Activated naive CD4-positive, alpha-beta T cell treated with anti-CD3 and anti-CD28 coated beads, Interleukin-2, amount 10 ng/mL, durations not matched to agents 7 days and 5 days (primary cell): Measurements from ENCODE around the gene FAM234A.
A peak's percentile ranks its signal among the peaks of the same experiment; 100 is the strongest.

Source experiments
- CTCF ChIA-PET: fragments of 350-600 bp; sonication (Branson Sonifier 250); formaldehyde crosslinking; loops from one replicate; lab custom pipeline; 2021; ENCODE audit warnings: antibody characterized with exemption; lab: Charles Lee
- DNase-seq: peaks from one replicate; pipeline ENCODE4 v3.0.0-alpha.2; 2020
- H3K27ac Mint-ChIP-seq: one replicate; pipeline ENCODE4 v1.8.0; 2021; ENCODE audit warnings: mild to moderate bottlenecking, moderate library complexity, mixed read lengths
- H3K27me3 Mint-ChIP-seq: one replicate; pipeline ENCODE4 v1.8.0; 2021; ENCODE audit warnings: mild to moderate bottlenecking, mixed read lengths
- H3K36me3 Mint-ChIP-seq: one replicate; pipeline ENCODE4 v1.8.0; 2021; ENCODE audit warnings: mixed read lengths
- H3K4me1 Mint-ChIP-seq: one replicate; pipeline ENCODE4 v1.8.0; 2021; ENCODE audit warnings: mixed read lengths
- H3K4me3 Mint-ChIP-seq: one replicate; pipeline ENCODE4 v1.8.0; 2021; ENCODE audit warnings: mild to moderate bottlenecking, moderate library complexity, mixed read lengths
- H3K9me3 Mint-ChIP-seq: one replicate; pipeline ENCODE4 v1.8.0; 2021; ENCODE audit warnings: mixed read lengths

FAM234A gene

DNA sequence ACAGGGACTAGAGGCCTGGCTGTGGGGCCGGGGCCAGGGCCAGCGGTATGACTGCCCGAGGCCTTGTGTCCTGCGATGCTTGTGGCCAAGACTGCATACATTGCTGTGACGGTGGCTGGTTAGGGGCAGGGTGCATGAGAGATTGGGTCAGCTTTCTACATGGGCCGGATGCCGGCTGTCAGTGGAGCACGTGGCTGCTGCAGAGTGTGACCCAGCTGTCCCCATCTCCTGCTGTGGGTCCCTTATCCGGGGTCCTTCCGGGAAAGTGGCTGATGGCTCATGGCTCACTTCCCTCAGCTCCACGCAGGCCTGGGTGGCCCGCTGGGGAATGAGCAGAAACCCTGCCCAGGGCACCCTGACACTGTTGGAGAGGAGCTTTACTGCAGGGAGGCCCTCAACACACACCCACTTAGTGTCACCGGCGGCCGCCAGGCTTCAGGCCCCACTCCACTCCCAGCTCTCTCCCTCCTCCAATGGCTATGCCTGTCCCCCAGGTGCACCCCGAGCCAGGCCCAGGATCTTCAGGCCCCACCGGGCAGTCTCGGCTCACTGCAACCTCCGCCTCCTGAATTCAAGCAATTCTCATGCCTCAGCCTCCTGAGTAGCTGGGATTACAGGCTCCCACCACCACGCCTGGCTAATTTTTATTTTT lies 41.9 kb downstream of the FAM234A start:
- CTCF ChIA-PET: no interaction called here
- H3K36me3 Mint-ChIP-seq: no peaks in the 10 kb centered on the region
- H3K27ac Mint-ChIP-seq: no peak overlapping the region
- peaks cover 83% of the 10 kb centered on the region for H3K27me3 Mint-ChIP-seq
- H3K9me3 Mint-ChIP-seq: no peaks in the 10 kb centered on the region
- H3K4me3 Mint-ChIP-seq: peak overlapping the region; percentile 12
- DNase-seq: no peak
- H3K4me1 Mint-ChIP-seq: peaks cover 12% of the 10 kb centered on the region

DNA sequence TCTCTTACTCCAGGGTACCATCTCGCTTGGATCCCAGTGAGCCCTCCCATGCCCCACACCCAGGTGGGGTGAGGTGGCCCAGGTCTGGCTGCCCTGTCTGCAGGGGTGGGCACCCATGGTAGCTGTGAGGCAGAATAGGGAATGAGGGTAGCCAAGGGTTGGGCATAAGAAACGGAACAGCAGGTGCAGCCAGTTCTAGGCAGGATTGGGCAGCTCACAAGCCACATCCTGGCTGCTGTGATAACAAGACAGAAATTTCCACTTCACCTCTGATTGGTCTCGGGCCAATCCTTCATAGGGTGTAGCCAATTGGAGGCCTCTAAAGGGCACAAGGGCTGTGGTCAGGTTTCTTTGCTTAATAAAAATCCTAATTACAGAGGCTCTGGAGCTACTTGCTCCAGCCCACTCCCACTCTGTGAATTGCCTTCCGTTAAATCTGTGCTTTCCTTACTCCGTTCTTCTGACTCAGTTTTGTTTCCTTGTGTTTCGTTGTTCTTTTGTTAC lies 44.3 kb downstream of the FAM234A start:
- Mint-ChIP-seq H3K36me3 (no peaks in the 10 kb centered on the region), H3K4me1 (peaks cover 12% of the 10 kb centered on the region), H3K9me3 (no peaks in the 10 kb centered on the region), H3K4me3 (no peak overlapping the region), H3K27me3 (peaks cover 82% of the 10 kb centered on the region), H3K27ac (no peak overlapping the region)
- CTCF ChIA-PET: no interaction called here
- peak; percentile 54 for DNase-seq

DNA sequence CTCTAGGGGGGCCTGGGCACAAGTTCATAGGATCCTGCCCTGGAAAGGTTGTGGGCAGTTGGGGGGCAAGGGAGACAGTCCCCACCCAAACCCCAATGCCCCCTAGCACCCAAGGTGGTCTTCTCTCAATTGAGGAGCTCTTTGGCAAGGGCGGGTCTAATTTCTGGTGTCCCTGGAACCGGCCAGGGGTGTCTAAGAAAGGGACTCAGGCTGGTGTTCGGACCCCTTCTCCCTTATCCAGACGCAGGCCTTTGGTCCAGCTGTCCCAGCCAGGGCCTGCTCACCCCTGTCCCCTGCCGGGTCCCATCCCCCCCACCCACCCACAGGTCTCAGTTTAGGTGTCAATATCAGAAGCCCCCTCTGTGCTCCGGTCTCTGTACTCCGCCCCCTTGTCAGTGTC lies 44.9 kb downstream of the FAM234A start:
- Mint-ChIP-seq H3K9me3 (no peaks in the 10 kb centered on the region), H3K36me3 (no peaks in the 10 kb centered on the region), H3K27ac (no peak overlapping the region), H3K4me3 (no peak overlapping the region), H3K27me3 (peaks cover 76% of the 10 kb centered on the region), H3K4me1 (peaks cover 12% of the 10 kb centered on the region)
- CTCF ChIA-PET: no interaction called here
- DNase-seq: no peak

DNA sequence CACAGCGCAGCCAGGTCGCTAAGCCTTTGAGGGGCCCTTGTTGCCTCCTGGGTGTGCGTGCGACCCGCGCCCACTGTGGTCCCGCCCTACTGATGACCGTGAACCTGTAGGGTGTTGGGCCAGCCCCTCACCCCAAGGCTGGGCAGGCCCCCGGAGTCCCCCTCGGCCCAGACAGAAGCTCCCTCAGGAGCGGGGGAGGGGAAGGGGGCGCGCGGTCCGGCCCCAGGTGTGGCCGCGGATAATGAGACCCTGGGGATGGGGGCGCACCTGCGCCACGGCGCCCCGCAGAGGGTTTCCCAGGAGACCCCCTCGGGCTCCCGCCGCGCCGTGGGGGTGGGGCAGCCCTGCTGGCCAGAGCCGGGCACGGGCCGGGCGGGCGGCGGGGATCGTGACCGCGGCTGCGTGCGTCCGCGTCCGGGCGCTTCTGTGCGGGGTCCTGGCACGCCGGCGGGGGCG lies 45.4 kb downstream of the FAM234A start:
- CTCF ChIA-PET: no interaction called here
- Mint-ChIP-seq H3K4me1 (peaks cover 11% of the 10 kb centered on the region), H3K36me3 (no peaks in the 10 kb centered on the region), H3K9me3 (no peaks in the 10 kb centered on the region), H3K27me3 (peaks cover 71% of the 10 kb centered on the region), H3K4me3 (no peak overlapping the region), H3K27ac (no peak overlapping the region)
- DNase-seq: no peak

DNA sequence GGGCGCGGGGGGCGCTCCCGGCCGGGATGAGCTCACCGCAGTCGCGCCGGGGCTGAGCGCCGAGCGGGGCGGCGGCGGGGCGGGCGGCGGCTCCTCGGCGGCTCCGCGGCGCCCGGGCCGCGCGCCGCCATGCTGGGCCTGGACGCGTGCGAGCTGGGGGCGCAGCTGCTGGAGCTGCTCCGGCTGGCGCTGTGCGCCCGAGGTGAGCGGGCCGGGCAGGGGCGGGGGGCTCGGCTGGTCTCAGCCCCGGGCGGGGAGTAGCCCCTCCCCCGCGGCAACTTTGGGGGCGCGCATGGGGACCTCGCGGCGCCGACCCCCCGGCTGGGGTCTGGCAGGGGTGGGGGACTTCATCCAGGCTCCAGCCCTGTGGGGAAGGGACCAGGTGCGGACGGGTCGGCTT lies 45.9 kb downstream of the FAM234A start, which contains the start of gene ARHGDIG:
TSS of gene ARHGDIG (plus strand) at position 40 of the 400 bp plus-strand sequence. CDS start at position 130, 90 bp downstream.
- Mint-ChIP-seq H3K27me3 (peaks cover 66% of the 10 kb centered on the region), H3K4me1 (peaks cover 10% of the 10 kb centered on the region), H3K9me3 (no peaks in the 10 kb centered on the region), H3K4me3 (no peak within 1 kb of the TSS), H3K27ac (no peak within 1 kb of the TSS), H3K36me3 (no peaks in the 10 kb centered on the region)
- CTCF ChIA-PET: no interaction called here
- no peak for DNase-seq

DNA sequence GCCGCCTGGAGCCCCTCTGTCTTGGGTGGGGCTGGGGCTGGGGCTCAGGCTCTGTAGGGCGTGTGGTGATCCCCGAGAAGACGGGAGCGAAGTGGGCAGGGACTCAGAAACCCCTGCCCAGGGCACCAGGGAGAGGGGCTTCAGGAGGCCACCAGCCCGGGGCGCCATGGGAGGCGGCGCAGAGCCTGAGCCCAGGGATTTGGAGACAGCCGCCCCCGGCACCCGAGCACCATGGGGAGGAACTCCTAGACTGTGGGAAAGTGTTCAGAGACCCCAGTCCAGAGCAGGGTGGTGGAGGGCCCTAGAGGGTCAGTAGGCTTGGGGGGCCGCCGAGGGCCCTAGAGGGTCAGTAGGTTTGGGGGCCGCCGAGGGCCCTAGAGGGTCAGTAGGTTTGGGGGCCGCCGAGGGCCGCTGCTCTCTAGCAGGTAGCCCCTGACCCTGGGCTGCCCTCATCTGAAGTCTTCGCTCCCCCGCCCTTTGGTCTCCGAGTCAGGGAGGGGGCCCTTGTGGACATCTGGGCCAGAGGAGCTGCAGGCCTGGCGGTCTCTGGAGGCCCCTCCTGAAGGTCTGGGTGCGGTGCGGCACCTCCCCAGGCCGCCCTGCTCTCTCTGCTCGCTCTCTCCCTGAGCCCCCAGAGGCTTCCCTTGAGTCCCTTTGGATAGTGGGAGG lies 46.5 kb downstream of the FAM234A start:
- CTCF ChIA-PET: no interaction called here
- H3K4me1 Mint-ChIP-seq: peaks cover 9% of the 10 kb centered on the region
- no peak overlapping the region for H3K4me3 Mint-ChIP-seq
- no peaks in the 10 kb centered on the region for H3K9me3 Mint-ChIP-seq
- no peak overlapping the region for H3K27ac Mint-ChIP-seq
- no peaks in the 10 kb centered on the region for H3K36me3 Mint-ChIP-seq
- H3K27me3 Mint-ChIP-seq: peaks cover 64% of the 10 kb centered on the region
- DNase-seq: no peak

DNA sequence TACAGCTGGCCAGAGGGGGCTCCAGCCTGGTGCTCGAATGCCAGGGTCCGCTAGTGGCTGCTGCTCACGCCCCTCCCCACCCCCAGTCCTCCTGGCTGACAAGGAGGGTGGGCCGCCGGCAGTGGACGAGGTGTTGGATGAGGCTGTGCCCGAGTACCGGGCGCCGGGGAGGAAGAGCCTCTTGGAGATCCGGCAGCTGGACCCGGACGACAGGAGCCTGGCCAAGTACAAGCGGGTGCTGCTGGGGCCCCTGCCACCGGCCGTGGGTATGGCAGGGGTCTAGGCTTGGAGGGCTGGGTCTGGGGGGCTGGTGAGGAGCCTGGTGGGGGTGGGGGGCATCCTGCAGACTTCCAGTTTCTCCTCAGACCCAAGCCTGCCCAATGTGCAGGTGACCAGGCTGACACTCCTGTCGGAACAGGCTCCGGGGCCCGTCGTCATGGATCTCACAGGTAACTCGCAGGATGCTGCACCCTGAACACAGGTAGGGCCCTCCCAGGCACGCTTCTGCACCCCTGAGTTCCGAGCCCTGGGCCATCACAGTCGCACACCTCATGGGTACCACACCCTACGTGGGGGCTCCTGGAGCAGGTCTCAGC lies 47.1 kb downstream of the FAM234A start:
- peaks cover 4% of the 10 kb centered on the region for H3K36me3 Mint-ChIP-seq
- CTCF ChIA-PET: no interaction called here
- no peak for DNase-seq

DNA sequence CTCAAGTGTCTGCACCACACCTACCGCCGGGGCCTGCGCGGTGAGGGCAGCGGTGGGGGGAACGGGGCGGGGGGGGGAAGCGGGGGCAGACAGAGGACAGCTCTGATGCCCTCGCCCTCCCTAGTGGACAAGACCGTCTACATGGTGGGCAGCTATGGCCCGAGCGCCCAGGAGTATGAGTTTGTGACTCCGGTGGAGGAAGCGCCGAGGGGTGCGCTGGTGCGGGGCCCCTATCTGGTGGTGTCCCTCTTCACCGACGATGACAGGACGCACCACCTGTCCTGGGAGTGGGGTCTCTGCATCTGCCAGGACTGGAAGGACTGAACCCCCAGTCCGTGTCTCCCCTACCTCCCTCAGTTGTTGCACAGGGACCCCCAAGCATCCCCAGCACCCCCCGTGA lies 47.9 kb downstream of the FAM234A start:
- Mint-ChIP-seq H3K4me1 (peaks cover 7% of the 10 kb centered on the region), H3K4me3 (no peak overlapping the region)

More for the DNA sequence above, 47.1 kb downstream of the FAM234A start:
- peaks cover 7% of the 10 kb centered on the region for H3K4me1 Mint-ChIP-seq
- no peaks in the 10 kb centered on the region for H3K9me3 Mint-ChIP-seq
- no peak overlapping the region for H3K27ac Mint-ChIP-seq
- H3K4me3 Mint-ChIP-seq: no peak overlapping the region
- H3K27me3 Mint-ChIP-seq: peaks cover 57% of the 10 kb centered on the region

DNA sequence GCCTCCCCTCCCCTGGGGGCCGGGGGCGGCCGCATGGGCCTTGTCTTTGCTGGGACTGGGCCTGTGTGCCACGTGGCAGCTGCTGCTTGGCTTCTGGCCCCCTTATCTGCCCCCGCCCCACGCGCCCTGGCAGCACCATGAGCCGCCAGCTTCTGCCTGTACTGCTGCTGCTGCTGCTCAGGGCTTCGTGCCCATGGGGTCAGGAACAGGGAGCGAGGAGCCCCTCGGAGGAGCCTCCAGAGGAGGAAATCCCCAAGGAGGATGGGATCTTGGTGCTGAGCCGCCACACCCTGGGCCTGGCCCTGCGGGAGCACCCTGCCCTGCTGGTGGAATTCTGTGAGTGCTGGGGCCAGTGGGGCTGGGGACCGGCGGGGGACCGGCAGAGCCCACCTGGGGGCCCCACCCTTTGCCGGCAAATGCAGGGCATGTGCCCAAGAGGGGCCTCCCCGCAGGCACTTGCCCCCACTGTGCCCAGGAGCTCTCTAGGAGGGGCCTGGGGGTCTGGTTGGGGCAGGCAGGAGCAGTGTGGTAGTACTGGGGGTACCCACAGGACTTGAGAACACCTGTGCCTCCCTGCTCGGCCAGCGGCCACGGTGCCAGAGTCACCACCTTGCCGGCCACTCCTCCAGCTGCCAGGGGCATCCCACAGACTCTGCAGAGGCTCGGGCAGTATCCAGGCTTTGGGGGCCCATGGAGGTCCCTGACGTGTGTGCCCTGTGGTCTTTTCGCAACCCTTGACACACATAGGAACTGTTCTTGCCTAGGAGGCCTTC lies 48.6 kb downstream of the FAM234A start, which contains the start of gene PDIA2:
TSS of gene PDIA2 (plus strand) at position 132 of the 773 bp plus-strand sequence. CDS start at position 138, 6 bp downstream.
- H3K4me3 Mint-ChIP-seq: no peak within 1 kb of the TSS
- peaks cover 43% of the 10 kb centered on the region for H3K27me3 Mint-ChIP-seq
- H3K9me3 Mint-ChIP-seq: no peaks in the 10 kb centered on the region
- CTCF ChIA-PET: no interaction called here
- H3K36me3 Mint-ChIP-seq: peaks cover 10% of the 10 kb centered on the region
- no peak within 1 kb of the TSS for H3K27ac Mint-ChIP-seq
- peaks cover 7% of the 10 kb centered on the region for H3K4me1 Mint-ChIP-seq
- DNase-seq: no peak

More for the DNA sequence above, 47.9 kb downstream of the FAM234A start:
- Mint-ChIP-seq H3K27me3 (peaks cover 50% of the 10 kb centered on the region), H3K27ac (no peak overlapping the region), H3K9me3 (no peaks in the 10 kb centered on the region), H3K36me3 (peaks cover 6% of the 10 kb centered on the region)
- no peak for DNase-seq
- CTCF ChIA-PET: no interaction called here

DNA sequence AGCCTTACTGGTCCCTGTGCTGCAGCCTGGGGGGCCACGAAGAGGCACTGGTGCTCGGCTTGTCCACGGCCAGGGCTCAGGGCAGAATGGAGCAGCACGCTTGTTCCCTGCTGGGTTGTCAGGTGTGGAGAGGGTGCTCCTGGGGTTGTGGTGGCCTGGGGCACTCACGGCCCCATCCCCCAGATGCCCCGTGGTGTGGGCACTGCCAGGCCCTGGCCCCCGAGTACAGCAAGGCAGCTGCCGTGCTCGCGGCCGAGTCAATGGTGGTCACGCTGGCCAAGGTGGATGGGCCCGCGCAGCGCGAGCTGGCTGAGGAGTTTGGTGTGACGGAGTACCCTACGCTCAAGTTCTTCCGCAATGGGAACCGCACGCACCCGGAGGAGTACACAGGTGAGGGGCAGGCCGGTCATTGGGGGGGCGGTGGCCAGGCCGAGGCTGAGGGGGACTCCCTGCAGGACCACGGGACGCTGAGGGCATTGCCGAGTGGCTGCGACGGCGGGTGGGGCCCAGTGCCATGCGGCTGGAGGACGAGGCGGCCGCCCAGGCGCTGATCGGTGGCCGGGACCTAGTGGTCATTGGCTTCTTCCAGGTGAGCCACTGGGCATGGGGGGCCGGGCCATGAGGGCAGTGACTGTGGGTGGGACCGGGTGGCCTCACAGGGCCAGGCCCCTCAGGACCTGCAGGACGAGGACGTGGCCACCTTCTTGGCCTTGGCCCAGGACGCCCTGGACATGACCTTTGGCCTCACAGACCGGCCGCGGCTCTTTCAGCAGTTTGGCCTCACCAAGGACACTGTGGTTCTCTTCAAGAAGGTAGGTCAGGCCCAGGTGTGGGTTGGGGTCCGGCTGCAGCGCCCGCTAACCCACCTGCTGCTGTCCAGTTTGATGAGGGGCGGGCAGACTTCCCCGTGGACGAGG lies 49.8 kb downstream of the FAM234A start:
- no peak for DNase-seq
- CTCF ChIA-PET: no interaction called here
- H3K36me3 Mint-ChIP-seq: peaks cover 10% of the 10 kb centered on the region
- H3K4me1 Mint-ChIP-seq: no peaks in the 10 kb centered on the region
- H3K9me3 Mint-ChIP-seq: no peaks in the 10 kb centered on the region
- peaks cover 30% of the 10 kb centered on the region for H3K27me3 Mint-ChIP-seq
- no peak overlapping the region for H3K27ac Mint-ChIP-seq
- no peak overlapping the region for H3K4me3 Mint-ChIP-seq

DNA sequence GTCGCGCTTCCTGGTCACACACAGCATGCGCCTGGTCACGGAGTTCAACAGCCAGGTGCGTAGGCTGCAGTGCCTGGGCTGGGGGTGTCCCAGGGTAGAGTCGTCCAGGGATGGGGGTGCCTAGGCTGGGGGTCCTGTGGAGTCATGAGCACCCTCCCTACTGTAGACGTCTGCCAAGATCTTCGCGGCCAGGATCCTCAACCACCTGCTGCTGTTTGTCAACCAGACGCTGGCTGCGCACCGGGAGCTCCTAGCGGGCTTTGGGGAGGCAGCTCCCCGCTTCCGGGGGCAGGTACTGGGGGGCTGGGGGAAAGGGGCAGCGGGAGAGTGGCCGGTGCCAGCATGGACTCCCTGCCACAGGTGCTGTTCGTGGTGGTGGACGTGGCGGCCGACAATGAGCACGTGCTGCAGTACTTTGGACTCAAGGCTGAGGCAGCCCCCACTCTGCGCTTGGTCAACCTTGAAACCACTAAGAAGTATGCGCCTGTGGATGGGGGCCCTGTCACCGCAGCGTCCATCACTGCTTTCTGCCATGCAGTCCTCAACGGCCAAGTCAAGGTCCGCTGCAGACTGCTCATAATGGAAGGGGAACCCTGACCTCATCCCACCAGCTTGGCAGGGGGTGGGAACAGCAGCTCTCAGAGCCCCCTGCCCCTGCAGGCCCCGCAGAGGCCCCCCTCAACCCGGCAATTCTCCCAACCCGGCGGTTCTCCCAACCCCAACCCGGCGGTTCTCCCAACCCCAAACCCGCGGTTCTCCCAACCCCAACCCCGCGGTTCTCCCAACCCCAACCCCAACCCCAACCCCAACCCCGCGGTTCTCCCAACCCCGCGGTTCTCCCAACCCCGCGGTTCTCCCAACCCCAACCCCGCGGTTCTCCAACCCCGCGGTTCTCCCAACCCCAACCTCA lies 50.8 kb downstream of the FAM234A start:
- Mint-ChIP-seq H3K4me1 (no peaks in the 10 kb centered on the region), H3K27me3 (peaks cover 24% of the 10 kb centered on the region), H3K4me3 (no peak overlapping the region), H3K36me3 (peaks cover 10% of the 10 kb centered on the region), H3K27ac (no peak overlapping the region), H3K9me3 (no peaks in the 10 kb centered on the region)
- no peak for DNase-seq
- CTCF ChIA-PET: no interaction called here

DNA sequence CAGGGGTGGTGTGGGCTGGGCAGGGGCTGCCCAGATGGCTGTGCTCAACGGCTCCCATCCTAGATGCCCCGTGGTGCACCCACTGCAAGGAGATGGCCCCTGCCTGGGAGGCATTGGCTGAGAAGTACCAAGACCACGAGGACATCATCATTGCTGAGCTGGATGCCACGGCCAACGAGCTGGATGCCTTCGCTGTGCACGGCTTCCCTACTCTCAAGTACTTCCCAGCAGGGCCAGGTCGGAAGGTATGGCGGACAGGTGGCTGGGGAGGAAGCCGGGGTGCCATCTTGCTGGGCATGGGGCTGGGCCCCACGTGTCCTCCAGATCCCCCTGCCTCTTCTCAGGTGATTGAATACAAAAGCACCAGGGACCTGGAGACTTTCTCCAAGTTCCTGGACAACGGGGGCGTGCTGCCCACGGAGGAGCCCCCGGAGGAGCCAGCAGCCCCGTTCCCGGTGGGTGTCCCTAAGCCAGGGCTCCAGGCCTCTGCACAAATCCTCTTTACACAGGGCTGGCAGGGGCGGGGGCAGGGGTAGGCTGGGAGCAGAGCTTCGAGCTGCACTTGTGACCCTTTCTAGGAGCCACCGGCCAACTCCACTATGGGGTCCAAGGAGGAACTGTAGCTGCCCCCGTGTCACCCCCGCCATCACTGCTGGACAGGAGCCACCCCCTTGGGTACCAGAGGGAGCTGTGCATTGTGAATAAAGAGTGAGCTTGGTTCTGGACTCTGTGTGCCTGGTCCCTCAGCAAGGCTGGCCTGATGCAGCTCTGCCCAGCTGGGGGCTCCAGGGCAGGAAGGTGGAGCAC lies 52.1 kb downstream of the FAM234A start:
- no peaks in the 10 kb centered on the region for H3K9me3 Mint-ChIP-seq
- peaks cover 13% of the 10 kb centered on the region for H3K36me3 Mint-ChIP-seq
- H3K27me3 Mint-ChIP-seq: peaks cover 12% of the 10 kb centered on the region

More for the DNA sequence above, 52.1 kb downstream of the FAM234A start:
- CTCF ChIA-PET: no interaction called here
- Mint-ChIP-seq H3K27ac (no peak overlapping the region), H3K4me1 (no peaks in the 10 kb centered on the region), H3K4me3 (no peak overlapping the region)
- DNase-seq: no peak
